PC-3 (cell line): ENCODE measurements around the gene AK4. TPM values are rescaled to one million over a fixed set of nuclear protein-coding genes. Genes with fewer than 3 reads are reported as not detected.
A peak's percentile ranks its signal among the peaks of the same experiment; 100 is the strongest.

Source experiments
- ATAC-seq: fragments of 200-7000 bp; cut with Tn5 transposase; 2 replicates; pipeline ENCODE4 v1.9.1; 2020; ENCODE audit warnings: mild to moderate bottlenecking, moderate library complexity
- BruUV-seq: library from RNA; stranded (reverse); fragments of 400-500 nt; replicated peaks from 2 replicates; lab custom pipeline; 2021; lab: Mats Ljungman, UMichigan
- CTCF ChIA-PET: fragments of 300-600 bp; sonication (Branson Sonifier 250); formaldehyde crosslinking; loops from one replicate; lab custom pipeline; 2022; ENCODE audit warnings: antibody characterized with exemption; lab: Charles Lee
- POLR2A ChIA-PET: fragments of 300-600 bp; sonication (Branson Sonifier 250); formaldehyde crosslinking; loops from one replicate; lab custom pipeline; 2022; ENCODE audit warnings: antibody characterized with exemption; ENCODE audit not compliant: unreplicated experiment; lab: Charles Lee
- DNase-seq: peaks from one replicate; pipeline ENCODE4 v3.0.0-alpha.2; 2015
- H2AFZ ChIP-seq: fragments of 300-600 bp; sonication (generic); 2 replicates; pipeline ENCODE4 v1.6.0; 2016; ENCODE audit warnings: antibody characterized with exemption, low read length
- H3F3A ChIP-seq: fragments of 300-600 bp; sonication (generic); one replicate; pipeline ENCODE4 v1.6.0; 2017; ENCODE audit warnings: antibody characterized with exemption, low read length, control low read depth, mild to moderate bottlenecking; ENCODE audit not compliant: unreplicated experiment
- H3K27ac ChIP-seq: fragments of 300-600 bp; sonication (generic); 2 replicates; pipeline ENCODE4 v1.5.1; 2016; ENCODE audit warnings: mild to moderate bottlenecking, low read length
- H3K27me3 ChIP-seq: fragments of 300-600 bp; sonication (generic); 2 replicates; pipeline ENCODE4 v1.6.1; 2016; ENCODE audit warnings: low read length, mixed read lengths
- H3K36me3 ChIP-seq: fragments of 300-600 bp; sonication (generic); 2 replicates; pipeline ENCODE4 v1.6.1; 2016; ENCODE audit warnings: low read depth, mixed run types, low read length, mixed read lengths
- H3K4me1 ChIP-seq: fragments of 300-600 bp; sonication (generic); 2 replicates; pipeline ENCODE4 v1.5.1; 2016; ENCODE audit warnings: low read length; ENCODE audit not compliant: insufficient read depth
- H3K4me2 ChIP-seq: fragments of 300-600 bp; sonication (generic); 2 replicates; pipeline ENCODE4 v1.6.0; 2016; ENCODE audit warnings: low read length
- H3K4me3 ChIP-seq: fragments of 300-600 bp; sonication (generic); 2 replicates; pipeline ENCODE4 v1.5.1; 2016; ENCODE audit warnings: mild to moderate bottlenecking, low read length, mixed read lengths
- H3K79me2 ChIP-seq: fragments of 300-600 bp; sonication (generic); 2 replicates; pipeline ENCODE4 v1.6.1; 2017; ENCODE audit warnings: low read length, mixed read lengths
- H3K9ac ChIP-seq: fragments of 300-600 bp; sonication (generic); 2 replicates; pipeline ENCODE4 v1.6.0; 2016; ENCODE audit warnings: mild to moderate bottlenecking, low read length
- H3K9me2 ChIP-seq: fragments of 300-600 bp; sonication (generic); replicated peaks from 2 replicates; pipeline ENCODE4 v1.6.1; 2016; ENCODE audit warnings: mixed run types, low read length, mixed read lengths
- H3K9me3 ChIP-seq: fragments of 300-600 bp; sonication (generic); 2 replicates; pipeline ENCODE4 v1.6.1; 2016; ENCODE audit warnings: low read length, mixed read lengths
- H4K20me1 ChIP-seq: fragments of 300-600 bp; sonication (generic); 2 replicates; pipeline ENCODE4 v1.6.1; 2016; ENCODE audit warnings: low read length, mixed read lengths
- EZH2 ChIP-seq: fragments of 300-600 bp; sonication (generic); IDR thresholded peaks from one replicate; pipeline ENCODE4 v1.6.1; 2017; ENCODE audit warnings: antibody characterized with exemption, mild to moderate bottlenecking, low read length; ENCODE audit not compliant: unreplicated experiment
- EZH2phosphoT487 ChIP-seq: fragments of 300-600 bp; sonication (generic); IDR thresholded peaks from 2 replicates; pipeline ENCODE4 v1.6.1; 2018; ENCODE audit warnings: mild to moderate bottlenecking, antibody characterized with exemption, low read length, borderline replicate concordance
- intact Hi-C: fragments of 100-400 bp; cut with micrococcal nuclease; formaldehyde crosslinking; loops from 2 replicates; pipeline ENCODE4 v1.9.0; 2023
- total RNA-seq: library from RNA; depleted of rRNA; stranded (reverse); fragments of >200 nt; gene quantifications from 2 replicates; pipeline ENCODE4 v1.2.3, GENCODE V29; 2014
- TF ChIP-seq, protein P1 (sequence below): fragments of 300-600 bp; sonication (generic); conservative IDR thresholded peaks from 2 replicates; pipeline ENCODE4 v1.5.1; 2017; ENCODE audit warnings: antibody characterized with exemption, low read depth, mild to moderate bottlenecking, low read length

AK4 gene
- total RNA-seq, 1 experiment from 2014 or later, result 98.9 TPM

DNA sequence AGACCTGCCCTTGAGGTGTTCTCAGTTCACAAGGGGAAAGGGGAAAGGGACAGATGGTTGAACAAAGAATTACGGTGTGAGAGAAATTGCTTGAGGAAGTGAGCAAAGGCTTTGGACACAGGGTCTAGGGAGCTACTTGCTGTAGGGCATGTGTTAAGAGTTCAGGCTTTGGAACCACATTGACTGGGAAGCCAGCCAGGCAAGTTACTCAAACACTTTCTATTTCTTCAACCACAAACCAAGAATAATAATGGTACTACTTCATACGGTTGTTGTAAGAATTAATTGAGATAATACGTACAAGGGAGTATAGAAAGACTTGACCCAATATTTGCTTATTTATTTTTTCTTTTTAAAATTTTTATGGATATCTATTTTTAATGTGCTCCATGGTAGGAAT lies 26.6 kb downstream of the AK4 start:
- peak overlapping the region; percentile 73 for H3K4me2 ChIP-seq
- peak overlapping the region; percentile 61 for H3K27ac ChIP-seq
- no peaks in the 10 kb centered on the region for H3K27me3 ChIP-seq
- peak; percentile 95 for DNase-seq
- peak; percentile 68 for ATAC-seq
- TF ChIP-seq EZH2phosphoT487 (no peak), EZH2 (no peak)
- TF ChIP-seq, protein P1, sequence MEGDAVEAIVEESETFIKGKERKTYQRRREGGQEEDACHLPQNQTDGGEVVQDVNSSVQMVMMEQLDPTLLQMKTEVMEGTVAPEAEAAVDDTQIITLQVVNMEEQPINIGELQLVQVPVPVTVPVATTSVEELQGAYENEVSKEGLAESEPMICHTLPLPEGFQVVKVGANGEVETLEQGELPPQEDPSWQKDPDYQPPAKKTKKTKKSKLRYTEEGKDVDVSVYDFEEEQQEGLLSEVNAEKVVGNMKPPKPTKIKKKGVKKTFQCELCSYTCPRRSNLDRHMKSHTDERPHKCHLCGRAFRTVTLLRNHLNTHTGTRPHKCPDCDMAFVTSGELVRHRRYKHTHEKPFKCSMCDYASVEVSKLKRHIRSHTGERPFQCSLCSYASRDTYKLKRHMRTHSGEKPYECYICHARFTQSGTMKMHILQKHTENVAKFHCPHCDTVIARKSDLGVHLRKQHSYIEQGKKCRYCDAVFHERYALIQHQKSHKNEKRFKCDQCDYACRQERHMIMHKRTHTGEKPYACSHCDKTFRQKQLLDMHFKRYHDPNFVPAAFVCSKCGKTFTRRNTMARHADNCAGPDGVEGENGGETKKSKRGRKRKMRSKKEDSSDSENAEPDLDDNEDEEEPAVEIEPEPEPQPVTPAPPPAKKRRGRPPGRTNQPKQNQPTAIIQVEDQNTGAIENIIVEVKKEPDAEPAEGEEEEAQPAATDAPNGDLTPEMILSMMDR, result no peak
- peak overlapping the region; percentile 20; the same call in 1 of the 2 replicates for H3K9ac ChIP-seq
- H3F3A ChIP-seq, result no peaks in the 10 kb centered on the region
- peaks cover 5% of the 10 kb centered on the region; the same call in 1 of the 2 replicates for H4K20me1 ChIP-seq
- H3K4me3 ChIP-seq, result peak overlapping the region; percentile 6; the same call in 1 of the 2 replicates
- H2AFZ ChIP-seq, result no peak overlapping the region
- H3K79me2 ChIP-seq, result peaks cover 95% of the 10 kb centered on the region
- BruUV-seq, result no TSS peak
- no peaks in the 10 kb centered on the region for H3K36me3 ChIP-seq
- ChIA-PET CTCF (no interaction called here), POLR2A (interaction anchor here (0.5 to 0.6 kb wide), 2 partner anchors 78 to 417 kb away, joined by 3 to 4 read pairs; no protein-coding TSS in a partner anchor)
- H3K4me1 ChIP-seq, result peaks cover 69% of the 10 kb centered on the region
- H3K9me3 ChIP-seq, result no peaks in the 10 kb centered on the region
- intact Hi-C loops, result no loop called here
- H3K9me2 ChIP-seq, result no peaks in the 10 kb centered on the region

DNA sequence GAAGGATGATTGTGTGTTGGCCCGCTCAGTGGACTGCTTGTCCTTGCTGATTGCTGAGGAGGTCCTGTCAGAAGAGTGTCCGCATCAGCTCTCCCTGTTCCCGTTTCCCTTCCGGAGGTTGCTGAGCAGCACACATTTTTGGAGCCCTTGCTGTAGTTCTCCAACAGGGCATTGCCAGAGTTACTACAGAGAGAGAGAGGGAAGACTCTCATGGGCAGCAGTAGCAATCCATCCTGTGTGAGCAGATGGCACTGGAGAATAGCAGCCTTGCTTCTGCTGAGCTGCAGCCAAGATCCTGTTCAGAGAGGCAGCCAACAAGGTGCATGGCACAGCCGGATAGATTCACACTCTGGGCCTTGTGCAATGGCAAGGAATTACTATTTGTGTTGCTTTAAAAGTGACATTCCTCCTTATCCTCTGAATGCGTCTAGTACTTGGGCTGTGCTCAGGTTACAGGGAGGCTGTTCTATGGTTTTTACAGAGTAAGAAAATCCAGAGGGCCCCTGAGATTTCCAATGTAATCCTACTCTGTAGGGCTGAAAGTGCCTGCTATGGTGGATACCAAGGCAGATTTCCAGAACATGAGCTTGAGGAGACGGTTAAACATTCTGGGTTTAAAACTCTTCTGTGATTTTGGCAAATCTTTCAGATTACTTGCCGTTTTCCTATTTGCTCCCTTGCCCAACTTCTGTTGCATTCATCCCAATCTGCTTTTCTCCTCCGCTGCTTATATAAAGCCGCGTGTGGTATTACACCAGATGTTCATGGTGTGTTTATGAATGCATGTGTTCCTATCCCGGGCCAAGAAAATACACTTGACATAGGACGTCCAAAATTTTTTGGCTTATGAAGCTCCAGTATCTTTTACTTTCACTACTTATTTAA lies 27.4 kb downstream of the AK4 start:
- TF ChIP-seq EZH2 (no peak), EZH2phosphoT487 (no peak)
- TF ChIP-seq, protein P1, result no peak
- BruUV-seq, result no TSS peak
- Histone ChIP-seq H3K79me2 (peaks cover 95% of the 10 kb centered on the region), H3K27me3 (no peaks in the 10 kb centered on the region), H3K4me3 (no peak overlapping the region), H3K9me3 (no peaks in the 10 kb centered on the region), H2AFZ (no peak overlapping the region), H3K4me2 (peak overlapping the region; percentile 28), H3K9ac (no peak overlapping the region), H3K36me3 (no peaks in the 10 kb centered on the region), H3K9me2 (no peaks in the 10 kb centered on the region), H3K4me1 (peaks cover 67% of the 10 kb centered on the region), H3K27ac (no peak overlapping the region), H4K20me1 (peaks cover 5% of the 10 kb centered on the region; the same call in 1 of the 2 replicates), H3F3A (no peaks in the 10 kb centered on the region)
- no peak for DNase-seq
- CTCF ChIA-PET, result no interaction called here
- POLR2A ChIA-PET, result no interaction called here
- ATAC-seq, result no peak
- intact Hi-C loops, result loop anchor here (2.0 kb wide), 1 partner anchor 27 kb away; the partner anchor contains the start of gene AK4

GRCh38 chr1:65176056-65176450 lies 28.1 kb downstream of the AK4 start:
- Histone ChIP-seq H3K27ac (no peak overlapping the region), H3K4me3 (no peak overlapping the region), H3F3A (no peaks in the 10 kb centered on the region), H3K4me1 (peaks cover 62% of the 10 kb centered on the region), H3K36me3 (no peaks in the 10 kb centered on the region), H4K20me1 (peaks cover 5% of the 10 kb centered on the region; the same call in 1 of the 2 replicates), H3K9me2 (no peaks in the 10 kb centered on the region), H3K4me2 (no peak overlapping the region), H2AFZ (no peak overlapping the region), H3K9ac (no peak overlapping the region), H3K27me3 (no peaks in the 10 kb centered on the region), H3K9me3 (no peaks in the 10 kb centered on the region), H3K79me2 (peaks cover 95% of the 10 kb centered on the region)
- intact Hi-C loops, result loop anchor here (2.0 kb wide), 1 partner anchor 27 kb away; the partner anchor contains the start of gene AK4
- ATAC-seq (no peak), DNase-seq (no peak)
- ChIA-PET POLR2A (no interaction called here), CTCF (no interaction called here)
- BruUV-seq, result no TSS peak
- TF ChIP-seq, protein P1, result no peak
- TF ChIP-seq EZH2phosphoT487 (no peak), EZH2 (no peak)
